ENCODE measurements around the gene IGFBP4.

Gene IGFBP4

GRCh38 chr17:40419559-40420331, 23.5 kb upstream of the IGFBP4 start:
- Mint-ChIP-seq H3K27me3 (ENCODE audit: low read depth) (peaks cover 4% of the 10 kb centered on the region), H3K4me1 (ENCODE audit: low read depth) (peaks cover 28% of the 10 kb centered on the region), H3K4me3 (peak overlapping the region; percentile 61), H3K36me3 (ENCODE audit: low read depth) (peaks cover 11% of the 10 kb centered on the region), H3K9me3 (no peaks in the 10 kb centered on the region), H3K27ac (peak overlapping the region; percentile 85)

- Mint-ChIP-seq H3K9me3 (no peaks in the 10 kb centered on the region), H3K36me3 (ENCODE audit: low read depth) (peaks cover 2% of the 10 kb centered on the region), H3K27ac (no peak overlapping the region), H3K4me1 (ENCODE audit: low read depth) (peaks cover 35% of the 10 kb centered on the region), H3K27me3 (ENCODE audit: low read depth) (peaks cover 13% of the 10 kb centered on the region), H3K4me3 (no peak overlapping the region)
Observed at GRCh38 chr17:40422990-40423633, 20.1 kb upstream of the IGFBP4 start.

- peaks cover 29% of the 10 kb centered on the region for H3K27me3 Mint-ChIP-seq (ENCODE audit: low read depth)
- H3K4me3 Mint-ChIP-seq = no peak overlapping the region
- H3K36me3 Mint-ChIP-seq (ENCODE audit: low read depth) = peaks cover 2% of the 10 kb centered on the region
- H3K27ac Mint-ChIP-seq = no peak overlapping the region
- H3K4me1 Mint-ChIP-seq (ENCODE audit: low read depth) = peaks cover 30% of the 10 kb centered on the region
- H3K9me3 Mint-ChIP-seq = no peaks in the 10 kb centered on the region
Observed at GRCh38 chr17:40425741-40426140, 17.5 kb upstream of the IGFBP4 start.

- peaks cover 41% of the 10 kb centered on the region for H3K27me3 Mint-ChIP-seq (ENCODE audit: low read depth)
- H3K27ac Mint-ChIP-seq = peak overlapping the region; percentile 8
- no peaks in the 10 kb centered on the region for H3K9me3 Mint-ChIP-seq
- H3K4me1 Mint-ChIP-seq (ENCODE audit: low read depth) = peaks cover 30% of the 10 kb centered on the region
- peak overlapping the region; percentile 43 for H3K4me3 Mint-ChIP-seq
- peaks cover 2% of the 10 kb centered on the region for H3K36me3 Mint-ChIP-seq (ENCODE audit: low read depth)
Observed at GRCh38 chr17:40427002-40427491, 16.2 kb upstream of the IGFBP4 start.

GRCh38 chr17:40430272-40431230, 12.7 kb upstream of the IGFBP4 start:
- no peaks in the 10 kb centered on the region for H3K9me3 Mint-ChIP-seq
- peaks cover 26% of the 10 kb centered on the region for H3K4me1 Mint-ChIP-seq (ENCODE audit: low read depth)
- peaks cover 40% of the 10 kb centered on the region for H3K27me3 Mint-ChIP-seq (ENCODE audit: low read depth)
- H3K27ac Mint-ChIP-seq = no peak overlapping the region
- peaks cover 2% of the 10 kb centered on the region for H3K36me3 Mint-ChIP-seq (ENCODE audit: low read depth)
- H3K4me3 Mint-ChIP-seq = no peak overlapping the region

GRCh38 chr17:40431231-40431602, 12.0 kb upstream of the IGFBP4 start:
- peaks cover 41% of the 10 kb centered on the region for H3K27me3 Mint-ChIP-seq (ENCODE audit: low read depth)

GRCh38 chr17:40432864-40433528, 10.3 kb upstream of the IGFBP4 start:
- H3K27me3 Mint-ChIP-seq (ENCODE audit: low read depth) = peaks cover 39% of the 10 kb centered on the region
- no peak overlapping the region for H3K27ac Mint-ChIP-seq
- peaks cover 1% of the 10 kb centered on the region for H3K36me3 Mint-ChIP-seq (ENCODE audit: low read depth)
- H3K9me3 Mint-ChIP-seq = no peaks in the 10 kb centered on the region
- H3K4me1 Mint-ChIP-seq (ENCODE audit: low read depth) = peaks cover 16% of the 10 kb centered on the region
- no peak overlapping the region for H3K4me3 Mint-ChIP-seq

More at GRCh38 chr17:40431231-40431602, 12.0 kb upstream of the IGFBP4 start:
- Mint-ChIP-seq H3K4me3 (no peak overlapping the region), H3K4me1 (ENCODE audit: low read depth) (peaks cover 19% of the 10 kb centered on the region), H3K36me3 (ENCODE audit: low read depth) (peaks cover 2% of the 10 kb centered on the region), H3K9me3 (no peaks in the 10 kb centered on the region), H3K27ac (no peak overlapping the region)

GRCh38 chr17:40433551-40434415, 9.5 kb upstream of the IGFBP4 start:
- Mint-ChIP-seq H3K4me1 (ENCODE audit: low read depth) (peaks cover 14% of the 10 kb centered on the region), H3K36me3 (ENCODE audit: low read depth) (no peaks in the 10 kb centered on the region), H3K4me3 (no peak overlapping the region), H3K27ac (no peak overlapping the region), H3K9me3 (no peaks in the 10 kb centered on the region), H3K27me3 (ENCODE audit: low read depth) (peaks cover 37% of the 10 kb centered on the region)

- Mint-ChIP-seq H3K4me1 (ENCODE audit: low read depth) (peaks cover 16% of the 10 kb centered on the region), H3K9me3 (no peaks in the 10 kb centered on the region), H3K36me3 (ENCODE audit: low read depth) (no peaks in the 10 kb centered on the region), H3K27ac (no peak overlapping the region), H3K27me3 (ENCODE audit: low read depth) (peaks cover 18% of the 10 kb centered on the region), H3K4me3 (no peak overlapping the region)
Observed at GRCh38 chr17:40436636-40437035, 6.6 kb upstream of the IGFBP4 start.

- Mint-ChIP-seq H3K27ac (no peak overlapping the region), H3K27me3 (ENCODE audit: low read depth) (peaks cover 14% of the 10 kb centered on the region)
Observed at GRCh38 chr17:40437095-40437732, 6.0 kb upstream of the IGFBP4 start.

GRCh38 chr17:40440166-40440565, 3.1 kb upstream of the IGFBP4 start:
- H3K4me3 Mint-ChIP-seq = no peak overlapping the region
- H3K4me1 Mint-ChIP-seq (ENCODE audit: low read depth) = peaks cover 23% of the 10 kb centered on the region
- H3K27me3 Mint-ChIP-seq (ENCODE audit: low read depth) = peaks cover 13% of the 10 kb centered on the region
- H3K27ac Mint-ChIP-seq = no peak overlapping the region
- H3K9me3 Mint-ChIP-seq = no peaks in the 10 kb centered on the region
- peaks cover 4% of the 10 kb centered on the region for H3K36me3 Mint-ChIP-seq (ENCODE audit: low read depth)

More at GRCh38 chr17:40437095-40437732, 6.0 kb upstream of the IGFBP4 start:
- H3K4me1 Mint-ChIP-seq (ENCODE audit: low read depth) = peaks cover 16% of the 10 kb centered on the region
- H3K36me3 Mint-ChIP-seq (ENCODE audit: low read depth) = no peaks in the 10 kb centered on the region
- H3K9me3 Mint-ChIP-seq = no peaks in the 10 kb centered on the region
- no peak overlapping the region for H3K4me3 Mint-ChIP-seq

GRCh38 chr17:40442392-40443195, 656 bp upstream of the IGFBP4 start:
- H3K4me1 Mint-ChIP-seq (ENCODE audit: low read depth) = peaks cover 29% of the 10 kb centered on the region
- H3K4me3 Mint-ChIP-seq = peak overlapping the region; percentile 44
- peaks cover 10% of the 10 kb centered on the region for H3K36me3 Mint-ChIP-seq (ENCODE audit: low read depth)
- H3K27ac Mint-ChIP-seq = no peak overlapping the region
- no peaks in the 10 kb centered on the region for H3K9me3 Mint-ChIP-seq
- peaks cover 7% of the 10 kb centered on the region for H3K27me3 Mint-ChIP-seq (ENCODE audit: low read depth)

Data from T-helper 1 cell treated with Interleukin-12 subunit alpha and Interleukin-12 subunit beta and Interleukin-4 antibody, amounts not matched to agents 30 μg/mL and 1 μg/mL, for 36 hours (primary cell).